Heart right ventricle (tissue), 16 donors: Measurements from ENCODE around the gene DOK1. TPM values are rescaled to one million over a fixed set of nuclear protein-coding genes. Genes with fewer than 3 reads are reported as not detected.
A peak's percentile ranks its signal among the peaks of the same experiment; 100 is the strongest.
"Not testable (repeated sequence)": the region's sequence is repeated elsewhere in the genome, so short reads cannot be mapped to it uniquely, and the experiment has no call there.

Source experiments
- ATAC-seq, 8 donors: fragments of 200-7000 bp; cut with Tn5 transposase; one replicate each; pipeline ENCODE4 v1.9.1; 2020; ENCODE audit warnings: mild to moderate bottlenecking in 8 of 8, moderate library complexity in 8 of 8, moderate number of reproducible peaks in 1 of 8
- DNase-seq, 2 donors: peaks; one replicate each; pipeline ENCODE4 v3.0.0-alpha.2; 2020
- H3K27ac ChIP-seq, 10 donors: fragments of 200-600 bp; sonication (generic) in 2 of 10; one replicate each; pipeline versions ENCODE4 v1.5.0 to v1.8.0; 2020 to 2022; ENCODE audit warnings: mild to moderate bottlenecking in 3 of 10
- H3K27me3 ChIP-seq, 7 donors: fragments of 200-600 bp; one replicate each; pipeline ENCODE4 v1.8.0; 2021 to 2022; ENCODE audit warnings: mild to moderate bottlenecking in 2 of 7
- H3K36me3 ChIP-seq, 9 donors: fragments of 200-600 bp; sonication (generic) in 1 of 9; one replicate each; pipeline versions ENCODE4 v1.5.0 to v1.8.0; 2020 to 2022; ENCODE audit warnings: mild to moderate bottlenecking in 2 of 9
- H3K4me1 ChIP-seq, 9 donors: fragments of 200-600 bp; sonication (generic) in 1 of 9; one replicate each; pipeline versions ENCODE4 v1.5.0 to v1.8.0; 2020 to 2022; ENCODE audit warnings: mild to moderate bottlenecking in 4 of 9
- H3K4me3 ChIP-seq, 10 donors: fragments of 200-600 bp; sonication (generic) in 2 of 10; one replicate each; pipeline versions ENCODE4 v1.5.0 to v1.8.0; 2020 to 2022; ENCODE audit warnings: mild to moderate bottlenecking in 7 of 10, moderate library complexity in 2 of 10
- H3K9me3 ChIP-seq, 11 donors: fragments of 200-600 bp in 10 of 11; sonication (generic) in 2 of 11; one replicate each; pipeline versions ENCODE4 v1.5.0 to v1.8.0; 2013 to 2022; ENCODE audit warnings: mild to moderate bottlenecking in 2 of 11, control low read depth in 1 of 11, moderate library complexity in 1 of 11
- CTCF ChIP-seq, 9 donors: fragments of 200-600 bp; sonication (generic) in 2 of 9; IDR thresholded peaks; one replicate each; pipeline versions ENCODE4 v1.5.0 to v1.8.0; 2021 to 2022; ENCODE audit warnings: antibody characterized with exemption in 9 of 9, mild to moderate bottlenecking in 5 of 9, moderate library complexity in 1 of 9
- WGBS, 2 donors: extraction: QIAGEN DNeasy Blood & Tissue Kit; methylation state at CpG; one replicate each; pipeline ENCODE4 v1.1.7; 2013; ENCODE audit warnings: inconsistent platforms in 1 of 2; 5-methylcytosine and 5-hydroxymethylcytosine counted together
- intact Hi-C, 10 donors: fragments of 100-400 bp; cut with DNase I; formaldehyde crosslinking; loops; one replicate each; pipeline versions ENCODE4 v1.11.1 to v1.14.2; 2022
- polyA plus RNA-seq, 2 donors: library from polyadenylated mRNA; stranded (reverse); fragments of 200-250 nt; gene quantifications; one replicate each; pipeline ENCODE4 v1.2.3, GENCODE V29; 2013
- total RNA-seq, 10 donors: library from RNA; stranded (reverse); fragmentation: NEBNext Ultra II Directional in 3 of 10; extraction: Animal tissue kit (Norgen Biotek cat#: 25700) in 3 of 10; gene quantifications; one replicate each; pipeline versions ENCODE4 v1.2.1 to v1.2.4, GENCODE V29; 2021 to 2023
- donor health status: Arrhythmogenic right ventricular cardiomyopathy.
- donor health status: ischemic (EF 13 %, LVEDD 7.1; RV severe dilation, severe dysfunction).
- donor health status: healthy with polysubstance abuse.
- donor health status: DM: no; HTN: yes; CAD: no.
- donor health status: DM: no; HTN: no; CAD: no.
- donor health status: ischemic (EF 25% LVEDD 6.9; RV normal size, moderate dysfunction).
- donor health status: ischemic (EF 25% LVEDD 5.7; RV mildly dilated, moderate dysfunction).
- donor health status: healthy.
- donor health status: DM: yes; HTN: yes; CAD: no.
- donor health status: Ischemic cardiomyopathy.
- donor health status: ischemic (EF 35%, LVEDD 5.7; RV mildly dilated, moderate dysfunction).
- donor health status: nonischemic (EF 11% LVEDD 7.7; RV severe dilation, severe dysfunction).
- donor health status: DM: yes; HTN: yes; CAD: no.
- donor health status: PGD.
- donor health status: ischemic (EF 29% LVEDD 5.4; RV normal size, mild dysfunction).
- donor health status: nonischemic (EF 23%, LVEDD 6.1; RV moderate dilation, normal function).

The DOK1 gene
- total and polyA plus RNA-seq, 12 donors: 1.9 to 7.7 (median 3.5) TPM

- Histone ChIP-seq H3K27ac (no peak overlapping the region), H3K9me3 (no peaks in the 10 kb centered on the region), H3K36me3 (peaks cover 0 to 11% (median 0%) of the 10 kb centered on the region in 9 donors), H3K27me3 (peaks cover 0 to 34% (median 14%) of the 10 kb centered on the region in 7 donors), H3K4me1 (peaks cover 0 to 11% (median 0%) of the 10 kb centered on the region in 9 donors), H3K4me3 (no peak overlapping the region)
- intact Hi-C loops: no loop called here
- no peak for TF ChIP-seq CTCF (IDR thresholded peaks at IDR 0.05)
- ATAC-seq (no peak), DNase-seq (no peak)
- WGBS, 2 donors: 62 to 63% methylated on average over 6 of the region's 6 CpGs
Measured at GRCh38 chr2:74560591-74560990, 6.1 kb downstream of the DOK1 start.

GRCh38 chr2:74561022-74561421 lies 6.5 kb downstream of the DOK1 start:
- H3K27ac ChIP-seq, H3K4me3 ChIP-seq, ATAC-seq, DNase-seq, H3K4me1 ChIP-seq, H3K9me3 ChIP-seq, intact Hi-C loops: not testable (repeated sequence)
- H3K36me3 ChIP-seq: peaks cover 0 to 11% (median 0%) of the 10 kb centered on the region in 9 donors
- H3K27me3 ChIP-seq: peaks cover 0 to 34% (median 14%) of the 10 kb centered on the region in 7 donors
- WGBS, 2 donors: 89 to 100% methylated on average over 1 of the region's 1 CpG

GRCh38 chr2:74562126-74562775 lies 7.7 kb downstream of the DOK1 start:
- Histone ChIP-seq H3K4me3 (no peak overlapping the region), H3K27me3 (peaks cover 0 to 34% (median 14%) of the 10 kb centered on the region in 7 donors), H3K36me3 (no peaks in the 10 kb centered on the region), H3K4me1 (peaks cover 0 to 11% (median 0%) of the 10 kb centered on the region in 9 donors), H3K27ac (no peak overlapping the region), H3K9me3 (no peaks in the 10 kb centered on the region)
- WGBS, 2 donors: 75 to 77% methylated on average over 7 of the region's 7 CpGs
- DNase-seq: no peak
- intact Hi-C loops: no loop called here
- no peak for ATAC-seq
- TF ChIP-seq CTCF (IDR thresholded peaks at IDR 0.05): no peak

- no peak for TF ChIP-seq CTCF (IDR thresholded peaks at IDR 0.05)
- intact Hi-C loops: no loop called here
- WGBS, 2 donors: 58 to 59% methylated on average over 5 of the region's 5 CpGs
- Histone ChIP-seq H3K36me3 (no peaks in the 10 kb centered on the region), H3K4me3 (no peak overlapping the region), H3K27me3 (peaks cover 0 to 34% (median 14%) of the 10 kb centered on the region in 7 donors), H3K9me3 (no peaks in the 10 kb centered on the region), H3K4me1 (peaks cover 0 to 26% (median 0%) of the 10 kb centered on the region in 9 donors), H3K27ac (no peak overlapping the region)
- DNase-seq (no peak), ATAC-seq (no peak)
Measured at GRCh38 chr2:74564222-74564621, 9.7 kb downstream of the DOK1 start.

GRCh38 chr2:74566076-74566753 lies 11.7 kb downstream of the DOK1 start:
- no peaks in the 10 kb centered on the region for H3K36me3 ChIP-seq
- intact Hi-C loops: no loop called here
- H3K4me3 ChIP-seq: no peak overlapping the region
- TF ChIP-seq CTCF (IDR thresholded peaks at IDR 0.05): no peak
- no peak for DNase-seq
- ATAC-seq: no peak
- peaks cover 0 to 25% (median 7%) of the 10 kb centered on the region in 7 donors for H3K27me3 ChIP-seq
- WGBS, 2 donors: 77 to 79% methylated on average over 7 of the region's 7 CpGs
- no peaks in the 10 kb centered on the region for H3K9me3 ChIP-seq
- peaks cover 0 to 31% (median 0%) of the 10 kb centered on the region in 9 donors for H3K4me1 ChIP-seq
- H3K27ac ChIP-seq: peak overlapping the region in 1 of 10 donors; percentile 0
